ENCODE results near the gene EML2.

The EML2 gene

DNA sequence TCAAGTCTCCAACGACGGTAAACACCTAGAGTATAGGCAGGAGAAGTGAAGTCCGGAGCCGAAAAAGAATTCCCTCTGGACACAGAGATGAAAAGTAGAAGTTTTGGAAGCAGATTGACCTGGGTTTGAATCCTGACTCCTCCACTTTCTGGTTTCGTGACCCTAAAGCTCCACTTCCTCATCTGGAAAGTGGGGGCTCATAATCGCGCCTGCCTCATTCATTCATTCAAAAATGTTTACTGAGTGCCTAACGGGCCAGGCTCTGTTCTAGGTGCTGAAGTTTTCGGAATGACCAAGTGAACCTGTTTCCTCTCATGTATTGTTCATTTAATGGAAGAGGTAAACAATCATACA, 7.1 kb upstream of the EML2 start:
- H3K27ac ChIP-seq, result no peak overlapping the region
- peaks cover 57% of the 10 kb centered on the region for H3K27me3 ChIP-seq
- no peaks in the 10 kb centered on the region for H3K9me3 ChIP-seq
- H3K36me3 ChIP-seq, result no peaks in the 10 kb centered on the region
- TF ChIP-seq, protein P1, sequence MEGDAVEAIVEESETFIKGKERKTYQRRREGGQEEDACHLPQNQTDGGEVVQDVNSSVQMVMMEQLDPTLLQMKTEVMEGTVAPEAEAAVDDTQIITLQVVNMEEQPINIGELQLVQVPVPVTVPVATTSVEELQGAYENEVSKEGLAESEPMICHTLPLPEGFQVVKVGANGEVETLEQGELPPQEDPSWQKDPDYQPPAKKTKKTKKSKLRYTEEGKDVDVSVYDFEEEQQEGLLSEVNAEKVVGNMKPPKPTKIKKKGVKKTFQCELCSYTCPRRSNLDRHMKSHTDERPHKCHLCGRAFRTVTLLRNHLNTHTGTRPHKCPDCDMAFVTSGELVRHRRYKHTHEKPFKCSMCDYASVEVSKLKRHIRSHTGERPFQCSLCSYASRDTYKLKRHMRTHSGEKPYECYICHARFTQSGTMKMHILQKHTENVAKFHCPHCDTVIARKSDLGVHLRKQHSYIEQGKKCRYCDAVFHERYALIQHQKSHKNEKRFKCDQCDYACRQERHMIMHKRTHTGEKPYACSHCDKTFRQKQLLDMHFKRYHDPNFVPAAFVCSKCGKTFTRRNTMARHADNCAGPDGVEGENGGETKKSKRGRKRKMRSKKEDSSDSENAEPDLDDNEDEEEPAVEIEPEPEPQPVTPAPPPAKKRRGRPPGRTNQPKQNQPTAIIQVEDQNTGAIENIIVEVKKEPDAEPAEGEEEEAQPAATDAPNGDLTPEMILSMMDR (IDR thresholded peaks at IDR 0.05), result no peak
- no peak overlapping the region for H3K4me3 ChIP-seq (ENCODE audit: low read depth in 1 of 2, low read length in 1 of 2)
- peaks cover 27 to 28% of the 10 kb centered on the region in 2 experiments for H3K4me1 ChIP-seq (ENCODE audit: control insufficient read depth in 1 of 2, insufficient read depth in 1 of 2, low read depth in 1 of 2, low read length in 1 of 2)

DNA sequence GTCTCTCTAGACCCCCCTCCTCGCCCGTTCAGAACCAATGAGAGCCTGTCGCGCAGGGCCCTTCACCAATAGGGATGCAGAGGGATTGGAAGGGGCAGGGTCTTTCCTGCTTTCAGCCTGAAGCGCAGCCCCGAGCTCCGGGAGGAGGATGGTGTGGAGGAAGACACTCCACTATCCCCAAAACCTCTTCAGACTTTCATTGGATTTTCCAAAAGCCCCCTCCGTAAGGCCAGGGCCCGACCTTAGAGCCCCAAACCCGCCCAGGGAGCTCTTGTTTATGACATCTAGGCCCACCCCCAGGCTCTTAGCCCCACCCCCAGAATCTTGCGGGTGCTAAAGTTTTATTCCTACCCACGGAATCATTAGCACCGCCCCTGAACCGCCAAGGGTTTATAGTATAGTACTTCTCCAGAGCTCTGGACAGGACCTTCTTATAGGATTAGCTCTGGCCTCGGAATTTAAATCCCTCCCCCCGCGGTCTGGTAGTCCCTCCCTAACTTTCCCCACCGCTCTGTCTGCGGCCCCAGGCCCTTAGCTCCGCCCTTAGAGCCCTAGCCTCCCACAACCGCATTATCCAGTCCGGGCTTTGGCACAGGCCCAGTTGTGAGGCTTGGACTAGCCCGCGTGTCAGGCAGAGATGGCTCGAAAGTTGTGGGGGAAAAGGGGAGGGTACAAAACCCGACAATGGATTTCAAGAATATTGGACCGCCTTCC, 6.6 kb upstream of the EML2 start:
- H3K27me3 ChIP-seq, result peaks cover 57% of the 10 kb centered on the region
- no peak overlapping the region for H3K27ac ChIP-seq
- H3K9me3 ChIP-seq, result no peaks in the 10 kb centered on the region
- TF ChIP-seq, protein P1 (IDR thresholded peaks at IDR 0.05), result no peak
- H3K4me1 ChIP-seq (ENCODE audit: control insufficient read depth in 1 of 2, insufficient read depth in 1 of 2, low read depth in 1 of 2, low read length in 1 of 2), result peaks cover 32 to 33% of the 10 kb centered on the region in 2 experiments
- no peaks in the 10 kb centered on the region for H3K36me3 ChIP-seq
- no peak overlapping the region for H3K4me3 ChIP-seq (ENCODE audit: low read depth in 1 of 2, low read length in 1 of 2)

GRCh38 chr19:45645068-45645630, 6.0 kb upstream of the EML2 start:
- H3K4me3 ChIP-seq (ENCODE audit: low read depth in 1 of 2, low read length in 1 of 2), result no peak overlapping the region
- peaks cover 54% of the 10 kb centered on the region for H3K27me3 ChIP-seq
- H3K27ac ChIP-seq, result no peak overlapping the region
- H3K9me3 ChIP-seq, result no peaks in the 10 kb centered on the region
- TF ChIP-seq, protein P1 (IDR thresholded peaks at IDR 0.05), result no peak
- H3K4me1 ChIP-seq (ENCODE audit: control insufficient read depth in 1 of 2, insufficient read depth in 1 of 2, low read depth in 1 of 2, low read length in 1 of 2), result peaks cover 34 to 38% of the 10 kb centered on the region in 2 experiments
- H3K36me3 ChIP-seq, result no peaks in the 10 kb centered on the region

DNA sequence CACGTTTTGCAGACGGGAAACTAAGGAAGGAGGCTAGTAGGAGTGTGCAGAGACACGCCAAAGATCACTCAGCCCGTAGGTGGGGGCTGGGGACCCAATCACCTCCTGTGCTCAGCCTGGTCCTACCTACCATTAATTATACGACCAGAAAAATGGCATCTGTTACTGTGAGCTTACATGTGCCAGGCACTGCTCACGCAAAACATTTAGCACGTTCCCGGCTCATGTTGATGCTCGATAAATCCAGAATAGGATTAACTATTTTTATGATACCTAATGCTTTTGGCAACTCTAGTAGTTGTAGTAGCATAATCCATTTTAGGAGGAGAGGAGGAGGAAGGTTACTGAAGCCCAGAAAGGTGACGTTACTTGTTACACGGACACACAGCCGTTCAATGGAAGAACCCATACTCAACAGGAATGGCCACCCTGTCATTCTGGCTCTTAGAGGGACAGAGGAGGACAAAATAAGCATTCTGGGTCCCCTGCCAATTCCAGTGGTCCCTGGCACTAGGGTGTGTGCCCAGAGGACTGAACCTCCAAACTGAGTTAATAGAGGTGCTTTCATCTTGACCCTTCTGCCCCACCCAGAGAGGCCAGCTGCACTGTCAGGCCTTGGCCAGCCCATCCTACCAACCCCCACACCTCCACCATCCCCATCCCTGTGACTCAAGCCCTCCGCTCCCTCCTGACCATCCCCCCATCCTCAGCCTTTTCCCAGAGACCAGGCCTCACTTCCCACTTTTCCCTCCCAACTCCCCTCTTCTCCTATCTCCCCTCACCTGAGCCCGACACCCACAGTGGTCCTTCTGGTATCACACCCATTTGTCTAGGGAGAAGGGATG, 5.0 kb upstream of the EML2 start:
- peaks cover 42 to 47% of the 10 kb centered on the region in 2 experiments for H3K4me1 ChIP-seq (ENCODE audit: control insufficient read depth in 1 of 2, insufficient read depth in 1 of 2, low read depth in 1 of 2, low read length in 1 of 2)
- no peaks in the 10 kb centered on the region for H3K36me3 ChIP-seq
- TF ChIP-seq, protein P1 (IDR thresholded peaks at IDR 0.05), result no peak
- H3K27ac ChIP-seq, result no peak overlapping the region
- no peak overlapping the region for H3K4me3 ChIP-seq (ENCODE audit: low read depth in 1 of 2, low read length in 1 of 2)
- H3K27me3 ChIP-seq, result peaks cover 49% of the 10 kb centered on the region
- H3K9me3 ChIP-seq, result no peaks in the 10 kb centered on the region

DNA sequence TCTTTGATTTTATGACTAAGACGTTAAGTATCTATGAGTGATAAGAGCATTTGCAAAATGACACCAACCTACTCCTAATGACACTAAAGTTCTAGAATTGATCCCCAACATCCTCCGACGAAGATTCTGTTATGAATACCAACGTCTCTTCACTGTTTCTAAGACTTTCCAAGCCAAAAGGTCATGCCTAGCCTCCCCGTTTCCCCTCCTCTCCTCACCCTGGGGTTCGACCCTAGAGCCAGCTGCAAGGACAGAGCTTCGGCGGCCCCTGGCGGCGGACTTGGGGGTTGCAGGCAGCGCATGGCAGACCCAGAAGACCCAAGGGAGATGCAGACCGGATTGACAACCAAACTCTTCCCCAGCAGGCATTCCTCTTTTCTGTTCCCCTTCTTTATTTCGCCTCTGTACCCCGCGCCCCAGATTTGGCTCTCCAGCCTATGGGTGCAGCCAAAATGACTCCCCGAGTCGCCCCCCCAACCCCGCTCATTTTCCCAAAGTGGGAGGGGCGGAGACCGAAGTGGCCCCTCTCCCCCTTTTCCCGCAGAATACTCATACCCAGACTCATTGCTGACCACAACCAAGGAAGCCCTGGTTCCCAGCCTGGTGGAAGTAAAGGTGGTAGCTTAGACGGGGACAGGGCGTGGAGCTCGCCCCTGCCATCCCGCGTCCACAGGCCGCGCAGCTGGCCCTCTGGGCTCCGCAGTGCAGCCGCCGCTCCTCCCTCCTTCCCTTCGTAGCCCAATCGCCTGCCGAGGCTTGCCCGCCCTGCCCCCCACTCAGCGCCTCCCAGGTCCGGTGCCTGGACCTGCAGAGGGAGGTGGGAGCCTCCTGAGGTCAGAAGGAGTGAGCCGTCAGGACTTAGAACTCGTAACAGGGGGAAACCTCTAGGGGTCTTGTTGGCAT, 4.1 kb upstream of the EML2 start:
- H3K4me1 ChIP-seq (ENCODE audit: control insufficient read depth in 1 of 2, insufficient read depth in 1 of 2, low read depth in 1 of 2, low read length in 1 of 2), result peaks cover 50 to 56% of the 10 kb centered on the region in 2 experiments

More for the DNA sequence above, 4.1 kb upstream of the EML2 start:
- TF ChIP-seq, protein P1 (IDR thresholded peaks at IDR 0.05), result peak; percentile 96
- Histone ChIP-seq H3K4me3 (ENCODE audit: low read depth in 1 of 2, low read length in 1 of 2) (peak overlapping the region in 1 of 2 experiments; percentile 59), H3K9me3 (no peaks in the 10 kb centered on the region), H3K27ac (no peak overlapping the region), H3K36me3 (no peaks in the 10 kb centered on the region), H3K27me3 (peaks cover 49% of the 10 kb centered on the region)
